Hepatocyte (in vitro differentiated cells): ENCODE measurements around the gene MDC1. TPM values are rescaled to one million over a fixed set of nuclear protein-coding genes. Genes with fewer than 3 reads are reported as not detected.

ENCODE experiments used
- DNase-seq: peaks from one replicate; pipeline ENCODE4 v3.0.0-alpha.2; 2016; ENCODE audit warnings: low spot score
- H2AFZ ChIP-seq: fragments of 200-600 bp; sonication (generic); 2 replicates; pipeline ENCODE4 v1.6.0; 2016; ENCODE audit warnings: antibody characterized with exemption, mild to moderate bottlenecking
- H3K27ac ChIP-seq: fragments of 200-600 bp; sonication (generic); 2 replicates; pipeline ENCODE4 v1.5.1; 2016; ENCODE audit warnings: mild to moderate bottlenecking
- H3K27me3 ChIP-seq: fragments of 200-600 bp; sonication (generic); 2 replicates; pipeline ENCODE4 v1.6.1; 2016
- H3K36me3 ChIP-seq: fragments of 200-600 bp; sonication (generic); replicated peaks from 2 replicates; pipeline ENCODE4 v1.5.1; 2016; ENCODE audit warnings: low read depth; ENCODE audit not compliant: insufficient read depth
- H3K4me1 ChIP-seq: fragments of 200-600 bp; sonication (generic); 2 replicates; pipeline ENCODE4 v1.5.1; 2016; ENCODE audit warnings: mild to moderate bottlenecking, moderate library complexity; ENCODE audit not compliant: insufficient read depth
- H3K4me2 ChIP-seq: fragments of 200-600 bp; sonication (generic); 2 replicates; pipeline ENCODE4 v1.6.0; 2016
- H3K4me3 ChIP-seq: fragments of 200-600 bp; sonication (generic); 2 replicates; pipeline ENCODE4 v1.5.1; 2016; ENCODE audit warnings: mild to moderate bottlenecking
- H3K79me2 ChIP-seq: fragments of 200-600 bp; sonication (generic); 2 replicates; pipeline ENCODE4 v1.6.0; 2017; ENCODE audit warnings: mild to moderate bottlenecking
- H3K9me2 ChIP-seq: fragments of 200-600 bp; sonication (generic); replicated peaks from 2 replicates; pipeline ENCODE4 v1.6.0; 2017; ENCODE audit warnings: mild to moderate bottlenecking; ENCODE audit not compliant: insufficient read depth
- H3K9me3 ChIP-seq: fragments of 200-600 bp; sonication (generic); 2 replicates; pipeline ENCODE4 v1.5.1; 2016; ENCODE audit warnings: low read depth, mild to moderate bottlenecking
- H4K20me1 ChIP-seq: fragments of 200-600 bp; sonication (generic); 2 replicates; pipeline ENCODE4 v1.6.0; 2016; ENCODE audit warnings: mild to moderate bottlenecking; ENCODE audit not compliant: insufficient read depth, poor library complexity, severe bottlenecking
- EZH2 ChIP-seq: fragments of 200-600 bp; sonication (generic); IDR thresholded peaks from 2 replicates; pipeline ENCODE4 v1.6.1; 2016; ENCODE audit warnings: antibody characterized with exemption, mild to moderate bottlenecking, borderline replicate concordance
- EZH2phosphoT487 ChIP-seq: fragments of 200-600 bp; sonication (generic); IDR thresholded peaks from one replicate; pipeline ENCODE4 v1.6.1; 2018; ENCODE audit warnings: antibody characterized with exemption, mild to moderate bottlenecking, low read depth, moderate library complexity; ENCODE audit not compliant: unreplicated experiment, severe bottlenecking
- WGBS: methylation state at CpG from one replicate; pipeline ENCODE4 v1.1.6; 2016; ENCODE audit warnings: low lambda C conversion rate; ENCODE audit errors: missing lambda C conversion rate; 5-methylcytosine and 5-hydroxymethylcytosine counted together
- polyA plus RNA-seq: library from polyadenylated mRNA; unstranded; fragments of >200 nt; fragmentation: Nextera tagmentation; extraction: Ambion mirVana; gene quantifications from 2 replicates; pipeline ENCODE4 v1.2.1, GENCODE V29; 2016
- total RNA-seq: library from RNA; depleted of rRNA; stranded (reverse); fragments of >200 nt; gene quantifications from 2 replicates; pipeline ENCODE4 v1.2.3, GENCODE V29; 2014
- TF ChIP-seq, protein P1 (sequence below): fragments of 200-600 bp; sonication (generic); IDR thresholded peaks from 2 replicates; pipeline ENCODE4 v1.5.1; 2016; ENCODE audit warnings: antibody characterized with exemption, mild to moderate bottlenecking; ENCODE audit not compliant: poor library complexity

MDC1 gene
- total and polyA plus RNA-seq, 2 experiments from 2014 or later = 8.7 to 9.9 TPM

DNA sequence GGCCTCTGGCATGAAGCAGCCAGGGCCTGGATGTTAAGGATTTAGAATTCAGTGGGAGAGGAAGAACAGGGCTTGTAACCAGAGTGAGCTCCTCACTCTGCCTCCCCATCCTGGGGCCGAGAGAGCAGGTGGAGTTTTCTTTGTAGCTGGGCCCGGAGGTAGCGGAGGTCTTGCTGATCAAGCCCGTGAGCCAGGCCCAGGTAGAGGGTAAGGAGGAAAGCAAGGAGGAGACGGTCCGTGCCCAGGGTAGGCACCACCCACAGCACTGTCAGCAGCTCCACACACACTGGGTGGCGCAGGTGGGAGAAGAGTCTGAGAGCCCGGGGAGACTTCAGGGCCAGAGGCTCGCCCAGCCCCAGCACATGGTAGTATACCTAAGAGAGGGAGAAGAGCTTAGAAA lies 28.5 kb downstream of the MDC1 start:
- H3K36me3 ChIP-seq = no peaks in the 10 kb centered on the region
- H2AFZ ChIP-seq = no peak overlapping the region
- TF ChIP-seq, protein P1, sequence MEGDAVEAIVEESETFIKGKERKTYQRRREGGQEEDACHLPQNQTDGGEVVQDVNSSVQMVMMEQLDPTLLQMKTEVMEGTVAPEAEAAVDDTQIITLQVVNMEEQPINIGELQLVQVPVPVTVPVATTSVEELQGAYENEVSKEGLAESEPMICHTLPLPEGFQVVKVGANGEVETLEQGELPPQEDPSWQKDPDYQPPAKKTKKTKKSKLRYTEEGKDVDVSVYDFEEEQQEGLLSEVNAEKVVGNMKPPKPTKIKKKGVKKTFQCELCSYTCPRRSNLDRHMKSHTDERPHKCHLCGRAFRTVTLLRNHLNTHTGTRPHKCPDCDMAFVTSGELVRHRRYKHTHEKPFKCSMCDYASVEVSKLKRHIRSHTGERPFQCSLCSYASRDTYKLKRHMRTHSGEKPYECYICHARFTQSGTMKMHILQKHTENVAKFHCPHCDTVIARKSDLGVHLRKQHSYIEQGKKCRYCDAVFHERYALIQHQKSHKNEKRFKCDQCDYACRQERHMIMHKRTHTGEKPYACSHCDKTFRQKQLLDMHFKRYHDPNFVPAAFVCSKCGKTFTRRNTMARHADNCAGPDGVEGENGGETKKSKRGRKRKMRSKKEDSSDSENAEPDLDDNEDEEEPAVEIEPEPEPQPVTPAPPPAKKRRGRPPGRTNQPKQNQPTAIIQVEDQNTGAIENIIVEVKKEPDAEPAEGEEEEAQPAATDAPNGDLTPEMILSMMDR = no peak
- no peak for TF ChIP-seq EZH2
- no peak for TF ChIP-seq EZH2phosphoT487
- H3K79me2 ChIP-seq = peaks cover 46% of the 10 kb centered on the region
- no peaks in the 10 kb centered on the region for H3K27me3 ChIP-seq
- WGBS = 94% methylated on average over 9 of the region's 9 CpGs
- H3K9me3 ChIP-seq = no peaks in the 10 kb centered on the region
- no peaks in the 10 kb centered on the region for H3K9me2 ChIP-seq
- DNase-seq = no peak
- H4K20me1 ChIP-seq = peaks cover 4% of the 10 kb centered on the region
- H3K4me2 ChIP-seq = peak overlapping the region; percentile 93
- H3K4me3 ChIP-seq = no peak overlapping the region
- peak overlapping the region; percentile 98 for H3K27ac ChIP-seq
- H3K4me1 ChIP-seq = peaks cover 28% of the 10 kb centered on the region

DNA sequence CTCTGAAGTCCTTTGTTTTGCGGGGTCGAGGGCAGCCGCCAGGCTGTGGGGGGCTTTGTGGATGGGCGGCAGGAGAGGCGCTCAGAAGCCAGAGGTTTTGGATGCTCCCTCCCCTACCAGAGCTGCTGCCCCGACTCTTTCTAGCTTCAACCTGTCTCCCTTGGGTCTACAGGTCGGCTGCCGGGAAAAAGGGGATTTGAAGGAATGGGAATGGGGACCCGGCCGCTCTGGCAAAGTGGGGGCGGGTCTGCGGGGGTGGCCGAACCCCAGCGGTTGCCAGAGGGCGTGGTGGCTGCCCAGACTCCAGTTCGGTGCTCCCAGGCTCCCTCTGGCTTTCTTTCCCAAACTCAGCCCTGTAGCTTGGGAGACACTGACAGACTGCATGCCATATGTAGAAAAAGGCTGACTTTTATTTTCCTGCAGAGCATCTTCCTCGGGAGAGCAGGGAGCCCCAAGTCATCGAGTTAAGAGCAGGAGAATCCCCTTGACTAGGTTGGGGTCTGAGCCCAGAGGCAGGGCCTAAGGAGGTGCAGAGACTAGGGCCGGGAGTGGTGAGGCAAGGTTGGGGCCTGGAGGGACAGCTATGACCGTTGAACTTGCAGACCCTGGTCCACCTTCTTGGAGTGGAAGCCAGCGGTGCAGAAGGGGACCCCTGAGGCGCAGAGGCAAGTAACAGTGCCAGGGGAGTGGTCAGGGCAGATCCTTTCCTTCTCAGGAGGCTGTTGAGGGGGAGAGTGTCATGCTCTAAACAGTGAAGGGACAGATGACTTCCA lies 29.2 kb downstream of the MDC1 start:
- H2AFZ ChIP-seq = peak overlapping the region; percentile 86
- H3K4me3 ChIP-seq = peak overlapping the region; percentile 94
- H3K9me2 ChIP-seq = no peaks in the 10 kb centered on the region
- H3K27ac ChIP-seq = peak overlapping the region; percentile 98
- H4K20me1 ChIP-seq = peaks cover 4% of the 10 kb centered on the region
- peaks cover 35% of the 10 kb centered on the region for H3K4me1 ChIP-seq
- peak overlapping the region; percentile 93 for H3K4me2 ChIP-seq
- peaks cover 53% of the 10 kb centered on the region for H3K79me2 ChIP-seq
- 30% methylated on average over 16 of the region's 22 CpGs for WGBS
- H3K36me3 ChIP-seq = no peaks in the 10 kb centered on the region
- TF ChIP-seq EZH2phosphoT487 = no peak
- TF ChIP-seq, protein P1 = peak; percentile 22
- H3K9me3 ChIP-seq = no peaks in the 10 kb centered on the region
- DNase-seq = peak; percentile 63
- H3K27me3 ChIP-seq = no peaks in the 10 kb centered on the region

DNA sequence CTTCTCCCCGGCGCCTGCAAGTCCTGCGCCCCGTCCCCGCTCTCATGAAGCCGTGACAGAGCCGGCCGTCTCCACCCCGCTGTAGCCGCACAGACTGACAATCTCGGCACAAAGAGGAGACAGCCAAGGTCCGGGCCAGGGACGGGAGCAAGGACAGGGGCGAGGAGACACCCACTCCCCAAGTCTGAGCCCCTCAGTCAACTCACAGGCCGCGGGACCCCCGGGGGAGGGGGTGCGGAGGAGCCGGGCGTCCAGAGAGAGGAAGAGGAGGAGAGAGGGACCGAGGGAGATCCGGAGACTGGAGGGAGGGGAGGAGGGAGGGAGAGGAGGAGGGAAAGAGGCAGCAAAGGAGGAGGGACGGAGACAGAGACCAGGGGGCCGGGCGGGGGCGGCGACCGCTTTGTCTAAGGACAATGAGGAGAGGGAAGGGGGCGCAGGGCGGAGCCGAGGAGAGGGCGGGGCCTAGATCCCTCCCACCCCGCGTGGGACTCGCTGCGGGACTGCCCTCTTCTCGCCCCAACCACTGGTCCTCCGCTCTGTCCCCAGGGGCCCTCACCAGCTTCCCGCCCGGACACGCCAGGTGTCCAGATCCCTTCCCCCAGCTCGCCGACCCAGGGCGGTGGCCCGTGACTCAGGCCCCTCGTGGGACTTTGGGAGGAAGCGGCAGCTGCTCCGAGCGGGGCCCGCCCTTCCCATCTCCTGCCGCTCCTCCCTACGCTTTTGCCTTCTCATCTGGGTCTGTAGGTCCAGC lies 30.0 kb downstream of the MDC1 start:
- peaks cover 42% of the 10 kb centered on the region for H3K4me1 ChIP-seq
- H2AFZ ChIP-seq = peak overlapping the region; percentile 86
- H4K20me1 ChIP-seq = peaks cover 4% of the 10 kb centered on the region
- H3K36me3 ChIP-seq = no peaks in the 10 kb centered on the region
- peaks cover 60% of the 10 kb centered on the region for H3K79me2 ChIP-seq
- DNase-seq = peak; percentile 88
- no peaks in the 10 kb centered on the region for H3K9me2 ChIP-seq
- H3K27me3 ChIP-seq = no peaks in the 10 kb centered on the region
- no peaks in the 10 kb centered on the region for H3K9me3 ChIP-seq
- H3K4me3 ChIP-seq = peak overlapping the region; percentile 94
- H3K27ac ChIP-seq = peak overlapping the region; percentile 98
- no peak for TF ChIP-seq EZH2
- TF ChIP-seq EZH2phosphoT487 = no peak
- TF ChIP-seq, protein P1 = no peak
- peak overlapping the region; percentile 93 for H3K4me2 ChIP-seq
- under 1% methylated on average over 32 of the region's 52 CpGs for WGBS
